GM18867 (cell line): ENCODE data around the gene KCNH6.
A peak's percentile ranks its signal among the peaks of the same experiment; 100 is the strongest.

ENCODE experiments used
- ATAC-seq: cut with Tn5 transposase; IDR thresholded peaks from one replicate; pipeline ENCODE4 v1.9.1; 2021; ENCODE audit warnings: mild to moderate bottlenecking, moderate library complexity; ENCODE audit not compliant: unreplicated experiment

KCNH6 gene

GRCh38 chr17:63531022-63531965 lies 8.1 kb downstream of the KCNH6 start:
- ATAC-seq: no peak

- ATAC-seq: no peak
Observed at GRCh38 chr17:63533433-63534077, 10.4 kb downstream of the KCNH6 start.

GRCh38 chr17:63534078-63534570 lies 11.0 kb downstream of the KCNH6 start:
- no peak for ATAC-seq

- ATAC-seq: no peak
Observed at GRCh38 chr17:63534816-63535455, 11.8 kb downstream of the KCNH6 start.

- no peak for ATAC-seq
Observed at GRCh38 chr17:63535640-63536039, 12.5 kb downstream of the KCNH6 start.

- ATAC-seq: no peak
Observed at GRCh38 chr17:63537001-63537400, 13.8 kb downstream of the KCNH6 start.

- no peak for ATAC-seq
Observed at GRCh38 chr17:63537991-63538692, 15.0 kb downstream of the KCNH6 start.

- ATAC-seq: no peak
Observed at GRCh38 chr17:63538693-63539595, 15.8 kb downstream of the KCNH6 start.

- no peak for ATAC-seq
Observed at GRCh38 chr17:63540590-63540989, 17.4 kb downstream of the KCNH6 start.

- ATAC-seq: no peak
Observed at GRCh38 chr17:63542218-63542545, 19.0 kb downstream of the KCNH6 start.

GRCh38 chr17:63542942-63543821 lies 20.0 kb downstream of the KCNH6 start:
- no peak for ATAC-seq

- ATAC-seq: no peak
Observed at GRCh38 chr17:63543822-63544420, 20.8 kb downstream of the KCNH6 start.

GRCh38 chr17:63544467-63545301 lies 21.5 kb downstream of the KCNH6 start:
- ATAC-seq: no peak

GRCh38 chr17:63546308-63547082 lies 23.3 kb downstream of the KCNH6 start:
- ATAC-seq: no peak

- no peak for ATAC-seq
Observed at GRCh38 chr17:63547083-63547523, 23.9 kb downstream of the KCNH6 start.

- ATAC-seq: peak; percentile 16
Observed at GRCh38 chr17:63549289-63549945, 26.3 kb downstream of the KCNH6 start.
